HG02678 (cell line): Measurements from ENCODE around the gene LRRC38.
A peak's percentile ranks its signal among the peaks of the same experiment; 100 is the strongest.

ENCODE experiments used
- ATAC-seq: cut with Tn5 transposase; IDR thresholded peaks from one replicate; pipeline ENCODE4 v1.9.1; 2021; ENCODE audit warnings: mild to moderate bottlenecking, moderate library complexity; ENCODE audit not compliant: unreplicated experiment

Gene LRRC38

GRCh38 chr1:13520985-13521384 is 7.2 kb upstream of the LRRC38 start:
- ATAC-seq, result no peak

- no peak for ATAC-seq
These were observed 3.5 kb upstream of the LRRC38 start for GRCh38 chr1:13517193-13517812.

GRCh38 chr1:13516606-13517005 is 2.8 kb upstream of the LRRC38 start:
- ATAC-seq, result no peak

GRCh38 chr1:13514821-13515220 is 1.0 kb upstream of the LRRC38 start:
- ATAC-seq, result no peak

- ATAC-seq, result no peak
These were observed 524 bp downstream of the LRRC38 start for GRCh38 chr1:13513063-13513894.

- no peak for ATAC-seq
These were observed 1.3 kb downstream of the LRRC38 start for GRCh38 chr1:13512472-13512871.

- no peak for ATAC-seq
These were observed 3.3 kb downstream of the LRRC38 start for GRCh38 chr1:13510499-13510898.

GRCh38 chr1:13507075-13507474 is 6.7 kb downstream of the LRRC38 start:
- no peak for ATAC-seq

- ATAC-seq, result no peak
These were observed 8.8 kb downstream of the LRRC38 start for GRCh38 chr1:13505020-13505419.

- no peak for ATAC-seq
These were observed 13.0 kb downstream of the LRRC38 start for GRCh38 chr1:13500806-13501205.

- no peak for ATAC-seq
These were observed 14.4 kb downstream of the LRRC38 start for GRCh38 chr1:13499422-13499821.

- ATAC-seq, result no peak
These were observed 15.2 kb downstream of the LRRC38 start for GRCh38 chr1:13498553-13498952.

- no peak for ATAC-seq
These were observed 18.6 kb downstream of the LRRC38 start for GRCh38 chr1:13495186-13495585.

- no peak for ATAC-seq
These were observed 19.1 kb downstream of the LRRC38 start for GRCh38 chr1:13494712-13495111.

- peak; percentile 55 for ATAC-seq
These were observed 19.8 kb downstream of the LRRC38 start for GRCh38 chr1:13494025-13494424.

- no peak for ATAC-seq
These were observed 21.1 kb downstream of the LRRC38 start for GRCh38 chr1:13492711-13493110.

GRCh38 chr1:13487957-13488356 is 25.8 kb downstream of the LRRC38 start:
- no peak for ATAC-seq

- no peak for ATAC-seq
These were observed 26.5 kb downstream of the LRRC38 start for GRCh38 chr1:13487143-13487868.

- ATAC-seq, result no peak
These were observed 29.9 kb downstream of the LRRC38 start for GRCh38 chr1:13483946-13484345.

GRCh38 chr1:13482600-13482999 is 31.2 kb downstream of the LRRC38 start:
- no peak for ATAC-seq

GRCh38 chr1:13479171-13479856 is 34.5 kb downstream of the LRRC38 start:
- no peak for ATAC-seq
